ENCODE data around the gene SDF4.
A peak's percentile ranks its signal among the peaks of the same experiment; 100 is the strongest.
"Not testable (repeated sequence)": the region's sequence is repeated elsewhere in the genome, so short reads cannot be mapped to it uniquely, and the experiment has no call there.

The SDF4 gene

DNA sequence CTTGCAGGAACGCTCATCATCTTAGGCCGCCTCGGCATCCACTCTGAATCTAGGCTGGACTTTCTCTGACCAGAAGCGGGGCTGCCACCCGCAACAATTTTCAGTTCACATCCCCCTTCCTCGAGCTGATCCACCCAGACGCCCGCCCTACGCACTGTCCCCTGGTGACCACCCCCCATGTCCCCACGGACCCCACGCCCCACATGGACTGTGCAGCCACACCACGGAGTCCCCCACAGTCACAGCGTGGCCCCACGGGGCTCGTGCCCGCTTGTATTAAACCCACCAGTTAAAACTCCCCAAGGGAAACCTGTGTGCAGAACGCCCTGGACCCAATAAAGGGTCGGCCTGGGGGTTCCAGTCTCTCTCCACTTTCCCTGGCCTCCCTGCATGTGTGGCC, 27.7 kb upstream of the SDF4 start:
- no peak for DNase-seq

DNA sequence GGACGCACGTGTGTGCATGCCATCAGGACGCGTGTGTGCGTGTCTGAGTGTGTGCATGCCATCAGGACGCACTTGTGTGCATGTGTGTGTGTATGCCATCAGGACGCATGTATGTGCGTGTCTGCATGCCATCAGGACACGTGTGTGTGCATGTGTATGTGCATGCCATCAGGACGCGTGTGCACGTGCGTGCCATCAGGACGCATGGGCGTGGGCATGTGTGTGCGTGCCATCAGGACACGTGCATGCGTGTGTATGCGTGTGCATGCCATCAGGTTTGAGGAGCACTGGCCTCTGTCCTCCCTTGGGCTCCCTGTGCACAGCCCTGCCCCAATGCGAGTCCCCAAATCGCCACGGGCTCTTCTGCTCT, 27.3 kb upstream of the SDF4 start:
- DNase-seq = no peak

DNA sequence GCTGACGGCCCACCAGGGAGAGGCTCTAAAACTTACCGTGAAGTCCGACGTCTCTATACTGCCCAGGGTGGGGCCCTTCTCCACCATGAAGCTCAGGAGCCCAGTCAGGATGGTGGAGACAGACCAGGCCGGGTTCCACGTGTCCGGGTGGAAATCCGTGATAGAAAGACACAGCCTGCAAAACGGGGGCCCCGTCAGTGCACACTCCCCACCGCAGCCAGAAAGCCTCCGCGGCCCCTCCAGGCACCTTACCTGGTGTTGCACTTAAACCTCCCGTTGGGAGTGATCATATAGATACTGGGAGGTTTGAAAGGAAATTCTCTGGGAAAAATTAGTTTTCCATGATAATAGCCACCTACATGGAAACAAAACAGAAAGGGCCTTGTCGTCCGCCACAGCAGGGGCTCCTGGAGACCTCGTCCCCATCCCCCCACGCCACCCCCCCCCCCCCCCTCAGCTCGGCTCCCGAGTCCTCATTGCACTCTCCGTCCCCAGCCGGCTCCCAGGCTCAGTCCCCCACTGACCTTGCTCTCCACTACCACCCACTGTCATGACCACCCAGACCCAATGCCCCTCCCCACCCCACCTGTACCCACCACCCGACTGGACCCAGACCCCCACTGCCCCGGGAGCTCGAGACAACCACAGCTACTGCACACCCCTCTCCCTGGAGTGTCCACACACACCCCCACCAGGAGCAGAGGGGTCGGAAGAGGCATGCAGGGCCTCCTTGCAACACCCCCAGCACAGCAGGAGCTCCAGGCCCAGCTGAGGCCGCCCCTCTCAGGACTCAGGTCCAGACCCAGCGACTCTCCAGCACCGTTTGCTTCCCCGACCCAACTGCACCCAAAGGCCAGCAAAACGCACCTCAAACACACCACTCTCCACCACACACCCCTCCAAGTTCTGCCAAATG, 25.4 kb upstream of the SDF4 start:
- DNase-seq = no peak

DNA sequence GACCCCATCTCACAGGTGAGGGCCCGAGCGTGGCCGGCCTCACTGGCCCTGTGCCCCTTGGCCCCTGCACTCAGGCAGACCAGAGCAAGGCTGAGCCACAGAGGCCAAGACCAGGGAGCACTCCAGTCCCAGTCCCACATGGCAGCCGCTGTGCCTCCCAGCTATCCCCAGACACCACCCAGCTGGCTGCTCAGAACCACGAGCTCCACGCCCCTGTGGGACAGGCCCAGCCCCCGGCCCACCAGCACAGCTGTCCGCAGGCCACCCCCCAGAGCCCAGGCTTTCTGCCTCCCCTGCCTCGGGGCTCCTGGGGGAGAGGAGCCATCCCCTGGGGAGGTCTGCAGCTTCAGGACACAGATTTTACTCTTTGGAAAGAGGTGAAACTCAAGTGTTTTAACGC, 23.8 kb upstream of the SDF4 start:
- no peak for DNase-seq

DNA sequence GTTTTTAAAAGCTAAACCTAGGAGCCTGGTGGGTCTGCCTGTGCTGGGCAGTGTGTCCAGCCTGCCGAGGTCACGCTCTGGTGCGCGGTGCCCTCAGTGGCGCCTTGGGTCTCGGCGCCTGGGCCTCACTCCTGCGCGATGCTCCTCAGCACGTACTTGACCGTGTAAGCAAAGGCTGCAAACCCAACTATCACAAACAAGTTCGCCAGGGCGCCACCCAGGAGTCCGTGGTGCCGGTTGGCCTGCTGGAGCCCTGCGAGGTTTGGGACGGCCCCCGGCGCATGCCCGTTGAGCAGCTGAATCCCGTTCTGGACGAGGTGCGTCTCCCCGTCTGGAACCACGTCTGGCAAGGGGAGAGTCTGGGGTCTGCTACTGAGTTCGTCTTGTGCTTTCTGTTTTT, 23.3 kb upstream of the SDF4 start:
- no peak for DNase-seq

DNA sequence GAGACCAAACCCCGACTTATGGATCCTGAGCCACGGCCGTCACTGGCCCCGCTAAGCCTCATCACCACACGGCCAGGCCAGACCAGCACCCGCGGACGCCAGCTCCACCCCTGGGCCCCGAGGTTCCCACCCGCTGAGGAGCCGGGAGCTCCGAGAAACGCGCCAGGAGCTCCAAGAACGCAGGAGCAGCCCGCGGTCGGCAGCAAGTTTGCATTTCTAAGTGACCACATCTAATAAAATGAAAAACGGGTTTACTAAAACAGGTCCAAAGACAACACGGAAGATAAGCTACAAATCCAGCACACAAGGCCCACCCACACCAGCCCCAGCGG, 22.8 kb upstream of the SDF4 start:
- DNase-seq = no peak

DNA sequence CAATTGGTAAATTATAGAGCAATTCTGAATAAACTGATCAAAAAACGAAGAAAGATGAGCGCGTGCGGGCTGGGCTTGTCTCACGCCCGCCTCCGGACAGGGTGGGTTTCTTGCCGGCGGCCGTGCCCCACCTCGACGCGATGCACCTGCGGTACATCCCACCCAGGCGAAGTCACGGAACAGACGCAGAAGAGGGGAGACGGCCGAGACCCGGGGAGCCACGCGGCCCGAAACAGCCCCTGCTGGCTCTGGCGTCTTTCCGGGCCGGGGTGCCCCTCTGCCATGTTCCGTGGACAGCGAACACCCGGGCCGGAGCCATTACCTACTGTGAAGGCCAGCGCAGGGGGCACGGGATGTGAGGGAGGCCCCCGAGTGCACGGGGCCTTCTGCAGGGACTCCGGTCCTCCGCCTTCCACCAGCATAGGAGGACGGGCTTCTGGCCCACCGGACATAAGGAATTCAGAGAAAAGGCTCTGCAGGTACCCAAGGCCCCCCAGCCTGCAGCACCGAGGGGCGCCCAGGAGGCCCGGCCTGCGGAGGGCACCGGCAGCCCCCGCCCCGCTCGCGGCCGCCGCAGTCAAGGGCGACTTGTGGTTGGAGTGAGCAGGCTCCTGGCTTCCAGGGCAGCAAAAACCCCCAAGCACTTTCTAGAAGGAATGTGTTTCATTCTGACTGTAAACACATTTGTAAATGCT, 22.3 kb upstream of the SDF4 start:
- no peak for DNase-seq

DNA sequence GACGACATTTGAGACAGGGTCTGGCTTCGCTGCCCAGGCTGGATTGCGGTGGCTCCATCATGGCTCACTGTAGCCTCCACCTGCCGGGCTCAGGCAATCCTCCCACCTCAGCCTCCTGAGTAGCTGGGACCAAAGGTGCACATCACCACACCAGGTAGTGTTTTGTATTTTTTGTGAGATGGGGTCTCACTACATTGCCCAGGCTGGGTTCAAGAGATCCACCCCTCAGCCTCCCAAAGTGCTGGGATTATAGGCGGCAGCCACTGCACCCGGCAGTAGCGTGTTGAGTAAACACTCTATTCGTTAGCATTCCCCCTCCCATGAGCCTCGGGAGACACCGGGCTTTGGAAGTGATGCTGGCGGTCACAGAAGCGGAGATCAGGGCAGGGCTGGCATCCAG, 21.5 kb upstream of the SDF4 start:
- DNase-seq = no peak

DNA sequence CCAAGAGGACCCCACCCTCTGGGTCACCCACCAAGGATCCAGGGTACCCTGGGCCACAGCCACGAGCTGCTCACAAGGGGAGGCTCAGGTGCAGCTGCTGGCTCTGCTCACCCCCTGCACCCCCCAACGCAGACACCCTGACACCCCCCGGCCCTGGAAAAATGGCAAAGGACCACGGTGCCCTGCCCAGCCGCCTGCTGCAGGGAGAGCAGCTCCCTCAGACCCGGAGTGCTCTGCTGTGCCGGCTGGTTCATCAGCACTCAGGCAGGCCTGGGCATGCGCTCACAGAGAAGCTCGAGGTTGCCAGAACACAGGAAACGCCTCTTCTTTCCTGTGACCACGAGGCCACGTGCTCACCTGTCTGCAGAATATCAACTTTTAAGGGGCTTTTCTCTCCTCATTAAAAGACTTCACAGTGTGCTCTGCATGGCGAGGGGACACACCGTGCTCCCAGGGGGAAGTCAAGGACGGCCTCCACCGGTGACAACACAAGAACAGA, 19.0 kb upstream of the SDF4 start:
- no peak for DNase-seq

DNA sequence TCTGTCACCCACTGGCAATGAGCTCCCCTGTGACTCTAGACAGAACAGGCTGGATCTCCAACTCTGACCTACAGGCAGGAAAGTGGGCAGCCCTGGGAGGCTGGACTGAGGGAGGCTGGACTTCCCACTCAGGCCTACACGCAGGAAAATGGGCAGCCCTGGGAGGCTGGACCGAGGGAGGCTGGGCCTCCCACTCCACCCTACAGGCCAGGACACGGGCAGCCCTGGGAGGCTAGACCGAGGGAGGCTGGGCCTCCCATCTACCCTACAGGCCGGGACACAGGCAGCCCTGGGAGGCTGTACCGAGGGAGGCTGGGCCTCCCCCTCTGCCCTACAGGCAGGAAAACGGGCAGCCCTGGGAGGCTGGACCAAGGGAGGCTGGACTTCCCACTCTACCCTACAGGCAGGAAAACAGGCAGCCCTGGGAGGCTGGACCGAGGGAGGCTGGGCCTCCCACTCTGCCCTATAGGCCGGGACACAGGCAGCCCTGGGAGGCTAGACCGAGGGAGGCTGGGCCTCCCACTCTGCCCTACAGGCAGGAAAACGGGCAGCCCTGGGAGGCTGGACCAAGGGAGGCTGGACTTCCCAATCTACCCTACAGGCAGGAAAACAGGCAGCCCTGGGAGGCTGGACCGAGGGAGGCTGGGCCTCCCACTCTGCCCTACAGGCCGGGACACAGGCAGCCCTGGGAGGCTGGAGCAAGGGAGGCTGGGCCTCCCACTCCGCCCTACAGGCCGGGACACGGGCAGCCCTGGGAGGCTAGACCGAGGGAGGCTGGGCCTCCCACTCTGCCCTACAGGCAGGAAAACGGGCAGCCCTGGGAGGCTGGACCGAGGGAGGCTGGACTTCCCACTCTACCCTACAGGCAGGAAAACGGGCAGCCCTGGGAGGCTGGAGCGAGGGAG, 16.5 kb upstream of the SDF4 start:
- DNase-seq = not testable (repeated sequence)

DNA sequence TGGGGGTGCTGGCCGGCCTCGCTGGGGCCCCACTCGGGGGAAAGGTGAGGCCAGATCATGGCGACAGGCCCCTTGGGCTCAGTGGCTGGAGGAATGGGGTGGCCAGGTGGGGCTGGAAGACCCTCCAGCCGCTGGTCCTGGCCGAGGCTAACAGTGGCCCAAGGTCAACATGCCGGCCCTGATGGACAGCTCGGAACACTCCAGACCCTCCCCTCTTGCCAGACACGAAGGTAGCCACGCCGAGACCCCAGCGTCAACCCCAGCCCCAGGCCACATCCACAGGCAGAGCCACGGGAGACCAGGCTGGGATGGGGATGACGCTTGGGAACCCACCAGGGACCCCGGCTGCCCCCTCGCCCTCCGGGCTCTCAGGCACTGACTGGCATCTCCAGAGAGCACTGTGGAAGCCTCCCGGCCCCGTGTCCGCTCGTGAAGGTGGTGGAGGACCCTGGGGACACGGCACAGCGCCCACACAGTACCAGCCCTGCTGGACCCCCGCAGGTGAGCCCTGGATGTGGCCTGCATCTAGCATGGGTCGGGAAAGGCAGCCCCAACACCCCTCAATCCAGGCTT, 15.6 kb upstream of the SDF4 start:
- DNase-seq = no peak

DNA sequence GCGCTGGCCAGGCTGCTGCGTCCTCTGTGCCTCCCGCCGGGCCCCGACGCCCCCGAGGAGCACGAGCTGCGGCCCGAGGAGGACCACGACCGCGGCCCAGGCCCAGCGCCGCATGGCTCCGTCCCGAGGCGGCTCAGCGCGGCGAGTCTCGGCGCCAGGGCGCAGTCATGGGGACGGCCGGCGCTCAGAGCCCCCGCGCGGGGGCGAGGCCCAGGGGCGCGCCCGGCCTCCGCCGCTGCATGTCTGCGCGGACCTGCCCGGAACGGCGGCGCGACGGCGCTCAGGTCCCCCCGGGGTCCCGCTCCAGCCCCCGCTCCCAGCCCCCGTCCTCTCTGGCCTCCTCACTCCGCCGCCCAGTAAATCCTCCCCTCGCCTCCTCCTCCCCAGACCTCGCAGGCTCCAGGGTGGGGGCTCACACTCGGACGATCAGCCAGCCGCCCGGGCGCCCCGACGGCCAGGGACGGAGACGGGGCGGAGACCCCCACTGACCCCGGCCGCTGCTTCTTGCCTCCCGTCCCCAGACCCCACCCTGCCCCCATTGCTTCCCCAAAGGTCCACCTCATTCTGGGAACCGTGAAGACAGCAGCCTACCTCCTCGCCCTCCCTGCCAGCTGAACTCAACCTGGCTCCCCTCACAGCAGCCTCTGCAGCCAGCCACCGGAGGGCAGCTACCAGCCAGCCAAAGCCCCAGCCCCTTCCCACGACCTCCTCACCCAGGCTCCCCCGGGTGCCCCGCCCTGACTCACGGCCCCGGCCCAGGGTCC, 15.0 kb upstream of the SDF4 start, which contains the start of gene C1QTNF12:
Gene C1QTNF12, minus strand, starts transcription at position 146 of the 764 bp plus-strand sequence. Its CDS starts 32 bp downstream, at position 114.
- DNase-seq = no peak

DNA sequence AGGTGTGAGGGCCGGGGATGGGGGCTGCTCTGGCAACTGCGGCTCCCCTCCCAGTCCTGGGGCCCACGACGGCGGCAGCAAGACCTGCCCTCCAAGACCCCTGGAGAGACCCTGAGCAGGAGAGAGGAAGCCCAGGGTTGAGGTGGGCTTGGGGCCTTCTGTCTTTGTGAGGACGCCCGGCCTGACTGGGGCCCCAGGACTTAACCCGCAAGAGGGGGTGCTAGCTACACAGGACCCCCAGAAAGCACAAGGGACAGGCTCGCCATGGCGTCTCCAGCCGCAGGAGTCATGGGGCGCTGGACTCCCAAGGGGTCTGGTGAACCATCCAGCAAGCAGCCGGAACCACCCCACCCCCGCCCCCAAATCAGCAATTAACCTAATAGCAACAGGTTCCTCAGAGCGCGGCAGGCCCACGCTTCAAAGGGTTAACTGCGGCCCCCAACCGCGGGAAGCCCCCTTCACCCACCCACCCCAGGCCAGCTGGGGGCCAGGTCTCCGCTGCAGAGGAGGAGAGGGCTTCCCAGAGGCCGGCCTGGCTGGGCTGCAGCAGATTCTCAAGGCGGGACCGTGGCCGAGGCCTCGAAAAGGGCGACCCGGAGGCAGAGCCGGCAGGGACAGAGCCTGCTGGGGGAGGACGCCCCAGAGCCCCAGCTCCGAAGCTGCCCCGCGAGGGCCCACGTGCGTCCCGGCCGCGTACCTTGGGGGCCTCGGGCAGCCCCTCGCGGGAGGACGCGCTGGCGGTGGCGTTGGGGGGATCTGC, 14.2 kb upstream of the SDF4 start:
- DNase-seq = no peak

DNA sequence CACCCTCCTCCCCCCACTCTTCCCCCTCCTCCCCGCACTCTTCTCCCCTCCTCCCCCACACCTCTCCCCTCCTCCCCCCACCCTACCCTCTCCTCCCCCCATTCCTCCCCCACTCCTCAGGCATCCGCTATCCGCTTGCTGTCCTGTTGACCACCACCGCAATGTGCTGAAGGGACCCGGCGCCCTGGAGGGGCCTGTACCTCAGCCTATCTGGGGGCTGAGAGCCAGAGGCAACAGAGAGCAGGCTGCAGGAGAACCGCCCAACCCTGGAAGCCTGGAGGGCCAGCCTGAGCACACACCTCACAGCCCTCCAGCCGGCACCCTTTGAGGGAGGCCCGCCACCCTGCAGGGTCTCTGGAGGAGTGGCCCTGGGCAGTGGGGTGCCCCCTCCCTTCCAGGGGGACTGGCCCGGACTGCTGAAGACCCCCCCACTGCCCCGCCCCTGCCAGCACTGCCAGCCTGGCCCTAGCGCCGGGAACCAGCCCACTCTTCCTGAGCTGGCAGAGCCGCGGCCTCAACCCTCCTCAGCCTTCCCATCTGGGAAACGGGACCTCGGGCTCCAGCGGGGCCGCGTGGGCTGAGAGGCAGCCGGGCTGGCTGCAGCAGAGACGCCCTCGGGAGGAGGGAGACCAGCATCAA, 13.5 kb upstream of the SDF4 start:
- DNase-seq = peak; percentile 42

DNA sequence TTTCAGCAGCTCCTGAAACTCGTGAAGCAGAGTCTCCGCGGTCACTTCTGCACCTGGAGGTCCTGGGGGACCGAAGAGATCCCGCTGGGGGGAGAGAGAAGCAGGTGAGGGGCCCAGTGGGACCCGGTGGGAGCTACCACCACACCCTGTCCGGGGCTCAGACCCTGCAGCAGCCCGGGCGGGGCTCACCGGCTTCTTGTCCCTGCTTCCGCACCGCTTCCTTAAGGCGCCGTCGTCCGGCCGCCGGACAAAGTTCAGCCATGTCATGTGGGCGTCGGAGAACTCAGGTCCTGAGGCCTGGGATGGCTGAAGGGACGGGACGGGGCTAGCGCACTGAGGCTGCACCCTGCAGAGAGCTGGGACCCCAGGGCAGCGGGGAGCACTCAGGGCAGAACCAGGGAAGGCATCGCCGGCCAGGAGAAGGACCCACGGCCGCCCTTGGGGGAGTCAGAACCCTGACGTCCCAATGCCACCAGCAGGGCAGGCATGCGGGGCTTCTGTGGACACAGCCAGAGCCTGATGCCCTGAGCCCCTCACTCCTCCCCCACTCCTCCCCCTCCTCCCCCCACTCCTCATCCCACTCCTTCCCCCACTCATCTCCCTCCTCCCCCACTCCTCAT, 12.5 kb upstream of the SDF4 start:
- DNase-seq = no peak

DNA sequence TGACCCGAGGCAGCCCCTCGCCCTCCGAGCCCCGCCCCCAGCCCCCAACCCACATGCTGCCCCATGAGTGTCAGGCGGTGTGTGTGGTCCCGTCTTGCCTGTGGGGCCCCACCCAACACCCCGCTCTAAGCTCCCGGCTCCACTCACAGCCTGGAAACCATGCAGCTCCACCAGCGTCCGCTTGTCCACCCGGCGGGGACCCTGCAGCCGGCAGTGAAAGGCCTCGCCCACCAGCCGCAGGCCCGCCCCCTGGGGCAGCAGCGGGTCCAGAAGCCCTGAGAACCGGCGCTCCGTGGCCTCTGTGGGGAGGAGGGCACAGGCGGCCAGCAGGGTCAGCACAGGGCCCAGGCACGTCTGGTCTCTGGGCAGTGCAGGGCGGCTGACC, 12.0 kb upstream of the SDF4 start:
- DNase-seq = no peak

DNA sequence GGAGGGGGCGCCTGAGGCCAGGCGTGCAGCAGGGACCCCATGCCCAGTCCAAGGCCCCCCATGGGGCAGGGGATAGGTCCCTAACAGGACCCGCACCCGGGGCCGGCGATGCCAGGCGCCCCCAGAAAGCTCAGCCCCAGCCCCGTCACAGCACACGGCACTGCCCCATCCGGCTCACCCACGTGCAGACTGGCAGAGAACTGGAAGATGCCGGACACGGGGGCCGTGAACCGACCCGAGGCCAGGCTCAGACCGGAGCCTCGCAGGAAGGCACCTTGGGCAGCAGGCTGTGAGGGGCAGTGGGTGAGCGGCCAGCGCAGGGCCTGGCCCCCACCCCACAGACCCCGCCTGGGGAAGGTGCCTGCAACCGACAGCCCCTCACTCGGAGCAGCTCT, 11.5 kb upstream of the SDF4 start:
- no peak for DNase-seq

DNA sequence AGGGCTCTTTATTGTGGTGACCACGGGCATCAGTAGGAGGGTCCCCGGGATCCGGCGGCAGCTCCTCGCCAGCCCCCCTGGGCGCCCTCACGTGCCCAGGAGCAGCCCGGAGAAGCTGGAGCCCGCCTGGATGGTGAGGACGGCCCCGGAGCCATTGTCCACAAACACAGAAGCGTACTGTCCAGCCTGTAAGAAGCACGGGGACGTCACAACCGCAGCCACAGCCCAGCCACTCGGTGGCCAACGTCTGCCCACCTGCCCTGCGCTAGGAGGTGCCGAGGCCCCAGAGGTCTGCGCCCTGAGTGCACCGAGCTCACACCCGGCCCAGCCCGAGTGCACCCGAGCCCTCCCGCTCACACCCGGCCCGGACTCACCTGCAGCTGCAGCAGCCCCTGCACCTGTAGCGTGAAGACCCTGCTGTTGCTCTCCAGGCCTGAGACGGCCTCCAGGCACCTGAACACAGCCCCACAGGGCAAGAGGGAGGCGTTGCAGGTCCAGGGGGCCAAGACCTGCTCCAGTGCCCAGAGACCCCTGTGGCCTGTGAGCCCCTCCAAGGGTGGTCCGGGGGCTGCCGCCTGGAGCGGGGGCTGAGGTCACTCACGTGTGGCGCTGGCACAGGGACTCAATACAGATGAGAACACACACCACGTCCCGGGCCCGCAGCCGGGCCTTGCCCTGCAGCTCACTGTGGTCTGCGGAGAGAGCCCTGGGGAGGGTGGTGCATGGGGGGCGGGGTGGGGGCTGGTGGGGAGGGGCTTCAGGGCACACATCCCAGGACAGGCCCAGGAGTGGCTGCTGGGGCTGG, 10.9 kb upstream of the SDF4 start:
- no peak for DNase-seq

DNA sequence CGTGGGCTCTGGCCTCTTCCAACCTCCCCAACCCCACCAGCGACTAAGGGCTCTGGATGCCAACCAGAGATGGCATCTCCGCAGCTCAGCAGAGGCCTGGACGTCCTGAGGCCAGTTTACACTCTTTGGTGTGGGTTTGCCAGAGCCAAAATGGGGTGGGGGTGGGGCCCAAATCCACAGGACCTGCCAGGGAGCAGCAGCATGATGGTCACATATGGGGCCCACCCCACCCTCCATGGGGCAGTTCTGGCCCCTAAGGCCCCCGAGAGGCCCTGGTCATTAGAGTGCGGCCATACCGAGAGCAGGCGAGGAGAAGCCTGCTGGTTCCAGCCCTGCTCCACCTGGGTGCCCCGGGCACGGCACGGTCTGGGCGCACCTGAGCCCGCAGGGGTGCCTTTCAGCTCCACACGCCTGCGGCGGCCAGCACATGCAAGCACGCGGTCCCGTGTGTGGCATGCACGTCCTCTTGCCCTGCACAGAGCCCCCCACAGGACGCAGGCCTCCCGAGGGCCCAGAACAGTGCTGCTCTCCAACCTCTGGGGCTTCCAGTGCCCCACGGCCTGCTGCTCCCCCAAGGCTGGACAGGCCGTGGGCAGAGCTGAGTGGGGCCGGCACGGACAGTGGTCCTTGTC, 9.9 kb upstream of the SDF4 start:
- no peak for DNase-seq

Measured in NCI-H82 (cell line).